ENCODE results near the gene C11orf71.

- TF ChIP-seq, protein P1, sequence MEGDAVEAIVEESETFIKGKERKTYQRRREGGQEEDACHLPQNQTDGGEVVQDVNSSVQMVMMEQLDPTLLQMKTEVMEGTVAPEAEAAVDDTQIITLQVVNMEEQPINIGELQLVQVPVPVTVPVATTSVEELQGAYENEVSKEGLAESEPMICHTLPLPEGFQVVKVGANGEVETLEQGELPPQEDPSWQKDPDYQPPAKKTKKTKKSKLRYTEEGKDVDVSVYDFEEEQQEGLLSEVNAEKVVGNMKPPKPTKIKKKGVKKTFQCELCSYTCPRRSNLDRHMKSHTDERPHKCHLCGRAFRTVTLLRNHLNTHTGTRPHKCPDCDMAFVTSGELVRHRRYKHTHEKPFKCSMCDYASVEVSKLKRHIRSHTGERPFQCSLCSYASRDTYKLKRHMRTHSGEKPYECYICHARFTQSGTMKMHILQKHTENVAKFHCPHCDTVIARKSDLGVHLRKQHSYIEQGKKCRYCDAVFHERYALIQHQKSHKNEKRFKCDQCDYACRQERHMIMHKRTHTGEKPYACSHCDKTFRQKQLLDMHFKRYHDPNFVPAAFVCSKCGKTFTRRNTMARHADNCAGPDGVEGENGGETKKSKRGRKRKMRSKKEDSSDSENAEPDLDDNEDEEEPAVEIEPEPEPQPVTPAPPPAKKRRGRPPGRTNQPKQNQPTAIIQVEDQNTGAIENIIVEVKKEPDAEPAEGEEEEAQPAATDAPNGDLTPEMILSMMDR (IDR thresholded peaks at IDR 0.05) = no peak
- no peak for TF ChIP-seq POLR2A (IDR thresholded peaks at IDR 0.05)
Measured at GRCh38 chr11:114353443-114353842, 46.9 kb downstream of the C11orf71 start.
